HG02840 (cell line): ENCODE results near the gene RPL14.
"Not testable (repeated sequence)": the region's sequence is repeated elsewhere in the genome, so short reads cannot be mapped to it uniquely, and the experiment has no call there.

ENCODE experiments used
- ATAC-seq: cut with Tn5 transposase; IDR thresholded peaks from one replicate; pipeline ENCODE4 v1.9.1; 2021; ENCODE audit warnings: mild to moderate bottlenecking, moderate library complexity, moderate number of reproducible peaks; ENCODE audit not compliant: unreplicated experiment, low FRiP score

The RPL14 gene

GRCh38 chr3:40461161-40461560 is 4.0 kb downstream of the RPL14 start:
- no peak for ATAC-seq

GRCh38 chr3:40462838-40463237 is 5.7 kb downstream of the RPL14 start:
- not testable (repeated sequence) for ATAC-seq

DNA sequence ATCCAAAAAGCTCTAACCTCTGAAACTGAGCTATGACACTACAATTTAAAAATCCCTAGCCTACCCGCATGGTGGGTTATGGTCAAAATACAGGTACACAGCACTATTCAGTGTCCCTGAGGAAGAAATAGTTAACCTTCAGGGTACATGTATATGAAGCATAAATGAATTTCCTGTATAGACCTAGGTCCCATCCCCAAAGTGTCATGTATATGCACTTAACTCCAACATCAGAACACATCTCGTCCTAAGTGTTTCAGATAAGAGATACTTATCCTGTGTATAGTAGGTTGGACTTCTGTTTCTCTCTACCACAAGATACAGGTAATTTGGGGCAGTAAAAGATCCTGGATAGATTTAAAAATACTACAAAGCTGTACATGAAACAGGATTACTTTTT is 6.4 kb downstream of the RPL14 start:
- no peak for ATAC-seq

DNA sequence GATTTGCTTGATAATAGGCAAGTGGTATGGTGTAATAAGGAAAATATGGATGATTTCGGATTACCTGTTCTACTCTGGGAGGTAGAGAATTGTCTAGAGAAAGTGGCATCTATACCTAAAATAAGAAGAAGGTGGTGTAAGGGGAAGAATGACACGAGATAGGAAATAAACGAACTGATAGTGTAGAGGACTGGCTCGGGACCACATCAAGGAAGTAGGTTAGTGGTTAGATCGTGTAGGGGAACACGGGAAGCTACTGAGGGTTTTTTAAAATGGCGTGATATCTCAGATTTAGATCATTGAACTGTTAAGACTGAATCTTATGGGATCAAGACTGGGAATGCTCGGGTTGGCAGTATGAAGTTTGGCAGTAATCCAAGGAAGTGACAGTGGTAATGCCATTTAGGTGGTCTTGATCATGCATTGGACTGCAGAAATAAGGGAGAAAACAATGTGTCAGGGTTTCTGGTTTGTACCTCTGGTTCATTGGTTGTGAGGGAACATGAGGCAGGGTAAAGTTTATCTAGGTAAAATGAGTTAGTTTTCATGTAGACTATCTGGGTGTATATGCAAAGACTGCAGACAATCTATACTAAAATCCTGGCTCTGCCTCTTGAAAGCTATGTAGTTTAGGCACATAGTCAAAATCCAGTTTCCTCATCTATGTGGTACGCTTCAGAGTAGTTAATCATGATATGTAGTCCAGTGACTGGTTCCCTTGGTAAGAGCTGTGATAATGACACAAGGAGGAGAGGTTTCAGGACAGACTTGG is 7.4 kb downstream of the RPL14 start:
- no peak for ATAC-seq

- no peak for ATAC-seq
These were observed 7.9 kb downstream of the RPL14 start for GRCh38 chr3:40465111-40465407.

GRCh38 chr3:40465456-40465855 is 8.3 kb downstream of the RPL14 start:
- ATAC-seq, result no peak

DNA sequence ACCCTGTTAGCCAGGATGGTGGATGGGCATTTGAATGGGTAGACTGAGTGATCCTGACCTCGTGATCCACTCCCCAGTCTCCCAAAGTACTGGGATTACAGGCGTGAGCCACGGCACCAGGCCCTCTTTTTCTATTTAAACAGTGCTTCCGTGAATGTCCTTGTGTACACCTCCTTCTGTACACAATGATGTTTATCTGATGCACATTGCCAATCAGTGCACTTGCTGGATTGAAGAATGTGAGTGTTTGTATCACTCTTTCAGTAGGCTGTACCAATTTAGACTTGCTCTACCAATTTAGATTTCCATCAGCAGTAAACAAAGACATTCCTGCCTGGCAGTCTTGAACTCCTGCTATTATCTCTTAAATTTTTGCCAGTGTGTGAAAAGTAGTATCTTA is 10.9 kb downstream of the RPL14 start:
- ATAC-seq, result no peak

- ATAC-seq, result no peak
These were observed 13.6 kb downstream of the RPL14 start for GRCh38 chr3:40470701-40471100.

GRCh38 chr3:40476478-40477470 is 19.6 kb downstream of the RPL14 start, which contains the start of gene ZNF619:
ZNF619 (plus strand) TSS chr3:40477122; CDS start chr3:40477980, 858 bp downstream.
- ATAC-seq, result peak; percentile 60

- no peak for ATAC-seq
These were observed 20.5 kb downstream of the RPL14 start for GRCh38 chr3:40477666-40478065.

GRCh38 chr3:40487172-40487571 is 30.0 kb downstream of the RPL14 start:
- ATAC-seq, result no peak

DNA sequence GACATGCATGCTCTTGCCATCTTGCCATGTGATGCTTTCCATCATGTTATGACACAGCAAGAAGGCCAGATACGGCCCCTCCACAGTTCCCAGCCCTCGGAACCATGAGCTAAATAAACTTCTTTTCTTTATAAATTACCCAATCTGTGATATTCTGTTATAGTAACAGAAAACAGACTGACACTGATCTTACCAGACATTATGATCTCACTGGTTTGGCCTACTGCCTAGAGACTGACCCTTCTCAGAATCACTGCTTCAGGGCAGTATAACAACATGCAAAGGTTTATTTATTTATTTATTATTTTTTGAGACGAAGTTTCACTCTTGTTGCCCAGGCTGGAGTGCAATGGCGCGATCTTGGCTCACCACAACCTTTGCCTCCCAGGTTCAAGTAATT is 33.8 kb downstream of the RPL14 start:
- ATAC-seq, result no peak

- ATAC-seq, result no peak
These were observed 37.6 kb downstream of the RPL14 start for GRCh38 chr3:40494698-40495097.

- ATAC-seq, result no peak
These were observed 40.1 kb downstream of the RPL14 start for GRCh38 chr3:40497288-40497687.

GRCh38 chr3:40499952-40500351 is 42.8 kb downstream of the RPL14 start:
- ATAC-seq, result no peak

DNA sequence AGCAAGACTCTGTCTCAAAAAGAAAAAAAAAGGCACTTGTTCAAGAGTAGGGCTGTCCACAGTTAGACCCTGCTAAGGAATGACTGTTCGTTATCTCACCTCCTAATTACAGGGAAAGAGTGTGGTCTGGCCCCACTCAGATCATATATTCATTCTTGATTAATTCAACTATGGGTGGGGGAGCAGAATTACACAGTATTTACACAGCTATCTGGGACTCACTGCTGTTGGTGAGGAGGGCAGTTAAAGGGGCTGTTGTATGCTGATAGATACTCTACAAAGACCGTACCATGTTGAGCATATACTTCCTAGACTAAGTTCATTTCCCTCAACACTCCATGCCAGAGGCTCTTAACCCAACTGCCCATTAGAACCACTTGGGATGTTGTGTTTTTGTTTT is 44.9 kb downstream of the RPL14 start:
- no peak for ATAC-seq

DNA sequence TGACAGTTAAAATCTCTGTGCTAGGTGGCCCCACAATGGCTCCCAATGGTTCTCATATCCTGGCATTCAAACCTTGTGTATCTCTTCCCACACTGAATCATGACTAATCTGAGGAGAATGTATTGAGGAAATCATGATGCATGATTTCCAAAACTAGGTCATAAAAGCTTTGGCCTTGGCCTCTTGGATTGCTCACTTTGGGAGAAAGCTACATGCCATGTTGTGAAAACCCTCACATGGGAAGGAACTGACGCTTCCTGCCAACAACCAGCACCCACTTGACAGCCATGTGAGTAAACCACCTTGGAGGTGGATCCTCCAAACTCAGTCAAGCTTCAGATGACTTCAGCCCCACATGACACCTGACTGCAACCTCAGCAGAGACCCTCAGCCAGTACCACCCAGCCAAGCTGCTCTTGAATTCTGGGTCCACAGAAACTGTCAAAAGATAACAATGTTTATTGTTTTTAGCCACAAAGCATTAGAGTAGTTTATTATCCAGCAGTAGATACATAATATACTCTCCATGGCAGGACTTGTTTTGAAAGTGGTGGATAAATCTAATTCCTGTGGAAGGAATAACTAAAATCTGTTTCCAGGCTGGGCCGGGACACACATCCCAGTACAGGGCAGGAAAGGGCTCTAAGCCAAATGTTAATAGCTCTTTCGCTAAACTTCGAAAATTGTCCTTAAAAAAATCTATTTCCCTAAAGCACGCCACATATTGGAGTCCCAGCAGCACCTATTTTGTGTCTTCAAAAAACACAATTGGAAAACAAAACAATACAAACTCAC is 47.7 kb downstream of the RPL14 start:
- no peak for ATAC-seq

DNA sequence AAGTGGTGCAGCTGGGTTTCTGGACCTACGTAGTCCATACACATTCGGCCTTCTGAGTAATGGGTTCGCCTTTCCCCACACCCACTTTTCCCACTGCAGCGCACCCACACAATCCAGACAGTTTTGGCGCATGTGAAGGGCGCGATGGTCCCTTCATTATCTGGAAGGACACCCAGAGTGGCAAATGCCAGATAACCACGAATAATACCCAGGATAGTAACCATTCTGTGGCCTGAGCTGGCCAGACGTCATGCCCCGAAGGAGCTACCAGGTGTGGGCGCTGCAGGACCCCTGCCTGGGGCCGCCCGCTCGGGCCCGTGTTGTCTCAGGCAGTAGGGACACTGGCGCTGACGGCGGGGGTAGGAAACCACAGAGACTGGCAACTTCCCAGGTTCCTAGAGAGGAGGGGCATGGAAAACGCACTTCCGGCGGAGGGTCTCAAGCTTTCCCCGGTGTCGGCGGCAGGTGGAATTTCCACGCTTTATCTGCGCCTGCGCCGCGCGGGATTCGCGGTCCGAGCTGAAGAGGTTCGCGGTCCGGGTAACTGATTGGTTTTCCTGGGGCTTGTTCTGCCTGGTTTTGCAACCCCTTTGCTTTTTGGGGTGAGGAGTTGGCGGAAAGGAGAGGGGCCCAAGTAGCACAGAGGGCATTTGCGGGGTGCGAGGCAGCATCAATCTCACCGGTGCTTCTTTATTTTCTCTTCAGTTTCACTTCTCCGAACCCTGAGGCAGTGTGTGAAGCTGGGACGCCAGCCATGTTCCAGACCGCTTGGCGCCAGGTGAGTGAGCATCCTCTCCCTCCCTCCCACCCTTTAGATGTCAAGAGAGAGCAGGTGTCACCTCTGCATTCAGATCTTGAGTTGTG is 48.7 kb downstream of the RPL14 start, which contains the start of gene ZNF620:
ZNF620 (plus strand) TSS at position 441 of the 864 bp plus-strand sequence; CDS start at position 755, 314 bp downstream.
- peak; percentile 71 for ATAC-seq

DNA sequence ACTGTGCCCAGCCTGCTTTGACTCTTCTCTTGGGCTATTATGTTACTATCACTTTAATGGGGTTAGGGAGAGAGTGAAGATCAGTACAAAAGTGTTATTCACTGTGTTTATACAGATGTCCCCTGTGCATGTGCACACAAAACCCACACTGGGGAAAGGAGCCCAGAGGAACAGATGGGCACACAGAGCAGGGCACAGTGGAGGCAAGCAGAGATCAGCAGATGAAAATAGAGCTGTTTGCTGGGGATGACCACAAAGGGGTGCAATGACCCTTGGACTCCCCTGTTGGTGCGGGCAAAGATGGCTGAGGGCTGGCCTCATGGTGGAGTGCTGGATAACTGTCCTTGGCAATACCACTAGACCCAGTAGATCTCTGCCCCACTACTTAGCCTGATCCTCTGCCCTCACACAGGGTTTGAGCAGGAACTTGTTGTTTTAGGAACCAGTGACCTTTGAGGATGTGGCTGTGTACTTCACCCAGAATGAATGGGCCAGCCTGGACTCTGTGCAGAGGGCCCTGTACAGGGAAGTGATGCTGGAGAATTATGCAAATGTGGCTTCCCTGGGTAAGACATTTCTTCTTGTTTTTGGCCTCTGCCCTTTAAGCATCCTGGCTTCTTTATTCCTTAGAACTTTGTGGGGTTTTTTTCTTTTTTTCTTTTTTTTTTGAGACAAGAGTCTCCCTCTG is 54.0 kb downstream of the RPL14 start:
- ATAC-seq, result no peak
